Cortex of kidney (tissue), 1 donor: ENCODE results near the gene BZW1.
A peak's percentile ranks its signal among the peaks of the same experiment; 100 is the strongest.

Experiments used
- DNase-seq: peaks from one replicate; lab custom pipeline; 2025; lab: John Stamatoyannopoulos, UW

The BZW1 gene

DNA sequence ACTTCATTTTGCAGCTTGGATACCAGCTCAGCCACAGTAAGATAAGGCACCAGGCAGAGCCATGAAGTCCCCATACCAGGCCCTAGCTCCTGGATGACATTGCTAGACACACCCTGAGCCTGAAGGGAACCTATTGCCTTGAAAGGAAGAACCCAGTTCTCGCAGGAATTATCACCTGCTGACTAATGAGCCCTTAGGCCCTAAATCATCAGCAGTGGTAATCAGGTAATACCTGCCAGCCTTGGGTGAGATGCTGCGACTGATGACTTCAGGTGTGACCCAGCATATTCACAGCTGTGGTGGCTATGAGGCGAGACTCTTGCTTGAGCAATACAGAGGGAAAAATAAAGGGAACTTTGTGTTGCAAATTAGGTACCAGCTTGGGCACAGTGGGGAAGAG is 27.8 kb downstream of the BZW1 start:
- no peak for DNase-seq

DNA sequence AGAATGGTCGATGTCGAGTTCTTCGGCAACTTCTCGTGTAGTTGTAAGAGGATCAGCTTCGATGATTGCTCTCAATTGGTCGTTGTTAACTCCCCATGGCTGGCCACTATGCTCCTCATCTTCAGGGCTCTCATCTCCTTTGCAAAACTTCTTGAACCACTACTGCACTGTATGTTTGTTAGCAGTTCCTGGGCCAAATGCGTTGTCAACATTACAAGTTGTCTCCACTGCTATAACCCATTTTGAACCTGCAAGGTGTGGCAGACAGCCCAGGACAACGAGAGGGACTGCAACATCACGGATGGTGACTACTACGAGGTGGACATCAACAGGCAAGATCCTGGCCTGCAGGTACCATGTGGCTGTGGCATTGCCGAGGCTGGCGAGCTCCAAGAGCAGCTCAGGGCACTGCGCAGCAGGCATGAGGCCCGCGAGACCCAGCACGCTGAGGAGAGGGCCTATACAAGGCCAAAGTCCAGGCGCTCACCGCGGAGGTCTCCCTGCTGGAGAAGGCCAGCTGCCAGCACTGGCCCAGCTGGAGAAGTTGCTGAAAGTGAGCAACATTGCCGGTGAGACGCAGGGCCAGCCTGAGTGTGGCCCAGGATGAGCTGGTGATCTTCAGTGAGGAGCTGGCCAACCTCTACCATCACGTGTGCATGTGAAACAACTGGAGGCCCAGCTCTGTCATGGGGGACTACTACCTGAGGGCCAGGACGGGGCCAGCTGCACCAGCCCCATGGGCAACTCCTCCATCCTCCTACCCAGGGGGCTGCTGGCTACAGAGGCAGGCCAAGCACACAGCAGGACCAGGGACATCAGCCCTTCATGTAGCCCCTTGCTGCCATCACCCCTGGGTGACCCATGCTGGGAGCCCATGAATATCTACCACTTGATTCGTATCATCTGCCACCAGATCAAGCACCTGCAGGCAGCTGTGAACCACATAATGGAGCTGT is 32.6 kb downstream of the BZW1 start:
- no peak for DNase-seq

DNA sequence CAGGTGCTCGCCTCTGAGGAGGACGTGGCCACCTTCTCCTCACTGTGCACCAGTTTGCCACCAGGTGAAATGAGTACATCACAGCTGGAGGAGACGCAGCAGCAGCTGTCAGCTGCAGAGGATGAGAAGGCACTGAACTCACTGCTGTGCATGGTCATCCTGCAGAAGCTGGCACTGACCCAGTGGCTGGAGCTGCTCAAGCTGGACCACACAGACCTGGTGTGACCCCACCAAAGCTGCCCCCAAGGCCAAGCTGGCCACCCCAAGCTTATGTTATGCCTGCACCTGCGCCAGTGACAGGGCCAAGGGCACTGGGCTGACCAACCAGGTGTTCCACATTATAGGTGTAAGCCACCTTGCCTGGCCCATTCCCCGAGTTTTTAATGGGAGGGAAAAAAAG is 33.5 kb downstream of the BZW1 start:
- DNase-seq = no peak

GRCh38 chr2:200845669-200846325 is 34.1 kb downstream of the BZW1 start:
- no peak for DNase-seq

DNA sequence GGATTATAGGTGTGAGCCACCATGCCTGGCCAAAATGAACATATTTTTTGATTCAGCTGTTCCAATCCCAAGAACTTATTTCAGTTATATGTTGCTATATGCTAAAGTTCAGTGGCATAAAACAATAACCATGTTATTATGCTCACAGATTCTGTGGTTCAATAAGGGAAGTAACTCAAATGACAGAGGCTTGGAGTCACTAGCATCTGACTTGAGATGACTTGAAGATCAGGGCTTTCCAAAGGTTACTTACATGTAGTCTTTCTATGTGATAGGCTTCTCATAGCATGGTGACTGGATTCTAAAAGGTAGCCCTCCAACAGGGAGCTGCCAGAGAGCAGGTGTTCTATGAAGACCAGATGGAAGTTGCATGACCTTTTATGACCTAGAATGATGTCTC is 35.6 kb downstream of the BZW1 start:
- no peak for DNase-seq

DNA sequence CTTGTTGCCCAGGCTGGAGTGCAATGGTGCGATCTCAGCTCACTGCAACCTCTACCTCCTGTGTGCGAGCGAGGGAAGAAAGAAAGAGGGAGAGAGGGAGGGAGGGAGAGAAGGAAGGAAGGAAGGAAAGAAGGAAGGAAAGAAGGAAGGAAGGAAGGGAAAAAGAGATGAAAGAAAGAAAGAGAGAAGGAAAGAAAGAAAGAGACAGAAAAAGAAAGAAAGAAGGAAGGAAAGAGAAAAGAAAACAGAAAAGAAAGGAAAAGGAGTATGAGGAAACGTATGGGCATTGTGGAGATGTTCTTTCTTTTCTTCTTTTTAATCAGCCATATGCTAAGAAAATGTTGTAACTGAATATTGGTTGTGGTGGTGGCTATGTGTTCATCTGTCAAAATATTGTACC is 36.2 kb downstream of the BZW1 start:
- no peak for DNase-seq

DNA sequence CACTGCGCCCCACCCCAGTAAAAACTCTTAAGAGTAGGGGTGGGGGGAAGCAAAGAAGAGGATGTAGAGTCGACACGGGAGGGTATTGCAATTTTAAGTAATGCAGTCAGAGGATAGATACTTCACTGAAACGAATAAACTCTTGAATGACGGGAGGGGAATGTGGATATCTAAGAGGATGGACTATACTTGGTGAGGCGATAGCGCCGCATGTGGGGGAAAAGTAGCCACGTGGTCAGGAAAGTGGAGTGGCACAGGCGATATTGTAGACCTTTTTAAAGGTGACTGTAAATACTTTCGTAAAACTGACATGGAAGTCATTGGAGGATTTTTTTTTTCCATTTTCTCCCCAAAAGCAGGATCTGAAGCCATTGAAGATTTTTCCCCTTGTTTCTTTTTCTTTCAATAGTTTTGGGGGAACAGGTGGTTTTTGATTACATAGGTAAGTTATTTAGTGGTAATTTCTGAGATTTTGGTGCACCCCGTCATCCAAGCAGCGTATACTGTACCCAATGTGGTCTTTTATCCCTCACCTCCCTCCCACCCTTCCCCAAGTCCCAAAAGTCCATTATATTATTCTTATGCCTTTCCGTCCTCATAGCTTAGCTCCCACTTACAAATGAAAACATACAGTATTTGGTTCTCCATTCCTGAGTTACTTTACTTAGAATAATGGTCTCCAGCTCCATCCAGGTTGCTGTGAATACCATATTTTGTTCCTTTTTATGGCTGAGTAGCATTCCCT is 39.0 kb downstream of the BZW1 start:
- no peak for DNase-seq

GRCh38 chr2:200851398-200852248 is 39.9 kb downstream of the BZW1 start:
- DNase-seq = no peak

- DNase-seq = no peak
These were observed 40.9 kb downstream of the BZW1 start for GRCh38 chr2:200852605-200853004.

DNA sequence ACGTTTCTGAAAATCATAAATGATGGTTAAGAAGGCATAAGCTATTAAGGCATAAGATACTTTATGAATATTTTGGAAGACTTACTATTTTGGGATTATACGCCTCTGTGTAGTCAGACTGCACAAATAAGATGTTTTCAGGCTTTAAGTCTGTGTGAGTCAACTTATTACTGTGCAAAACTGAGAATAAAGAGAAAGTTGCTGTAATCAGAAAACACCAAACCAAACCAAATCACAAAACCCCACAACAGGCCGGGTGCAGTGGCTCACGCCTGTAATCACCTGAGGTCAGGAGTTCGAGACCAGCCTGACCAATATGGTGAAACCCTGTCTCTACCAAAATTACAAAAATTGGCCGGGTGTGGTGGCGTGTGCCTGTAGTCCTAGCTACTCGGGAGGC is 45.1 kb downstream of the BZW1 start:
- no peak for DNase-seq

GRCh38 chr2:200860092-200860795 is 48.5 kb downstream of the BZW1 start:
- no peak for DNase-seq

DNA sequence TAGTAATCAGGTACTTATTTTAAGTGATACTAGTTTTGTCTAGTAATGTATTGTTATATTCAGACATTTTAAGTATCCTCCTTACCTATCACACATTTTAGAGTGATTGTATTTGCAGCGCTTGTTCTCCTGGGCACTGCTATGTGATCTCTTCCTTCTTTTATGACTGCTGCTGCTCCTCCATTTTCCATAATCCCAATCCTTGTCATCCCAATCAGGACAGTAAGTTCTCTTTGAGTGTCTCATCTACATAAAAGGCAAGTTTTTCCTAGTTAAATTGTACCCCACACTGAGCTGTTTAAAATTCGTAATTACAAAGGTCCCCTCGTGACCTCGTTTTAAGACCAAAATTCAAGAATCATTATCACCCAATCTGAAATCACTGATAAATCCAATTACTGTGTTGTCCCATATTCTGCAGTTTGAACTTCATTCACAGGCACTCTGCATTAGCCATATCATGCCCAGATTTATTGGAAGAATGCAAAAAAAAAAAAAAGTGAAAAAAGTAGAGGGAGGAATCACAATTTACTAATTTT is 50.0 kb downstream of the BZW1 start:
- no peak for DNase-seq

- DNase-seq = no peak
These were observed 50.9 kb downstream of the BZW1 start for GRCh38 chr2:200862532-200863000.

DNA sequence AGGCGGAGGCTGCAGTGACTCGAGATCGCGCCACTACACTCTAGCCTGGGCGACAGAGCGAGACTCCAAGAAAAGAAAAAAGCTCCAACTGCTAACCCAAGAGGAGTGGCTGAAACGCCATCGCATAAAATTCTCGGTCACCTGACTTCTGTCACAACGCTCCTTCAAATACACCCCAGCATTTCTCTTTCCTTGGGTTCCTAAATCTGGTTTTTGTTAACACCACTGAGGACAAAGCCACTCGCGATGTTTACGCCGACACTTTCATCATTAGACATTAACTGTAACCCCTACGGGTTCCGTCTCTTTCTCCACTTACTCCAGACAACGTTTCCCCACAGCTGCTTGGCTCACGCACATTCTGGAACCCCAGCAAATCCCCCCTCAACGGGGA is 52.1 kb downstream of the BZW1 start:
- DNase-seq = no peak

DNA sequence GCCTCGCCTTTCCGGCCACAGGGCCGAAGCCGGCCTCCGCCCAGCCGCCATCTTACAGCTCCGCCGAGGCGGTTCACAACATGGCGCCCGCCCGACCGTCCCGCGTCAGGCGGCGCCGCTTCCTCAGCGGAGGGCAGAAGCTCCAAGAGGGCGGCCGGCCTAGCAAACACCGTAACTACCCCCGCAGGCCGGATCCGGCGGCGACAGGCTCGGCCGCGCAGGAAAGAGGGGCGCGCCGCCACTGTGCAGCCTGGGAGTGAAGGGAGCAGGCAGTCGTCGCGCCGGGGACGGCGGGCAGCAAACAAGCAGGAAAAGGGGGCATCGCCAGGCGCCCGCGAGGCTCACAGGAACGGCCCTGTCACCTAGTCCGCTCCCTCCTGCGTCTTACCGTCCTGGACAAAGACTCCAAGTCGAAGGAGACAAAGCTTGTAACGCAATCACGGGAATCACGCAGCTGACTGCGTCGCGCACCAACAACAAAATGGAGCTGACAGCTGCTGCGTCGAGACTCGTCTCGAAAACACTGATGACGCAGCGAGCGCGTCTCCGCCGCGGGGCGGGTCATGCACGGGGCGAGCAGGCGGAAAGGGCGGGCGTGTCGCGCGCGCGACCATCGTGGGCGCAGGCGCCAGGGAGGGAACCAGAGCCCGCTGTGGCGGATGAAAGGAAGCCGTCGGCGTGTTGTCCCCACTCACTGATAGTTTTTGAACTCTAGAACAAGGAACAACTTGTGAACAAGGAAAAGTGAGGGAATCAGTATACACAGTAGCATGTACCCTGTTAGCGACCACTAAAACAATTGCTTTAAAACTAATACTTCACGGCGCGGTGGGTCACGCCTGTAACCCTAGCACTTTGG is 52.7 kb downstream of the BZW1 start, which contains the start of gene CLK1:
Gene CLK1, minus strand, starts transcription at position 483 of the 859 bp plus-strand sequence. CDS start 2,796 bp downstream, outside the sequence.
- peak; percentile 85 for DNase-seq

DNA sequence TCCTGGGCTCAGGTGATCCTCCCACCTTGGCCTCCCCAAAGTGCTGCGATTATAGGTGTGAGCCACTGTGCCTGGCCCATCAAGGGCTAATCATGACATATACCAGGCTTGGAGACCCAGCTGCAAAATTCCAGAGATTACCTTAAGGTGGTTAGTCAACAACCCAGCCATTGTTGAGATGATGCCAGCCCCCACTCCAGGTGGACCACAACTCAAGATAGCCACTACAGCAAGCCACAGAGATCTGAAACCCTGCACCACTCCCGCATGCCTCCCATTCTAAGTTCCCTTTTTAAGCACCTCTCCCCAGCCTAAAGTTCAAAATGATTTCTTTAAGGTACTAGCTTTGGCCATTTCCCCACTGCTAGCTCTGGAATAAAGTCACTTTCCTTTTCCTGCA is 57.3 kb downstream of the BZW1 start:
- DNase-seq = no peak

DNA sequence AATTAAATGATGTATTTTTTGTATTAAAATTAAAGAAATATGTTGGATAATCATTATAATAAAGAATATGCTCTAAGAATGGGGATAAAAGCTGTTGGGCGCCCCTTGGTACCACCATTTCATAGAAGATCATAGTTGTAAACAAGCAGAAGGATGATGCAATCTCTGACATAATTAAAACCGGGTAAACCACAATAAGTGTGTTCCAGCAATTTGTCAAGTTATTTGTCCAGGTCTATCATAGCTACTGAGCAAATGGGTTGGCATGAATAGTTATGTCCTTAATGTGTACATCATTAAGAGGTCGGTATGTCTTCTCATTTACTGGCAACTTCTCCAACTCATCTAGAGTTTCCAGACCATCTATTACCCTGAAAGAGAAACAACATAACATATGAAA is 59.4 kb downstream of the BZW1 start:
- no peak for DNase-seq

GRCh38 chr2:200873560-200873959 is 61.9 kb downstream of the BZW1 start:
- DNase-seq = no peak
